ENCODE results near the gene MYO5C.
"Not testable (repeated sequence)": the region's sequence is repeated elsewhere in the genome, so short reads cannot be mapped to it uniquely, and the experiment has no call there.

The MYO5C gene

GRCh38 chr15:52303093-52303772 is 7.6 kb upstream of the MYO5C start:
- DNase-seq: no peak

- no peak for DNase-seq
These were observed 5.8 kb upstream of the MYO5C start for GRCh38 chr15:52301265-52301847.

- DNase-seq: no peak
These were observed 653 bp downstream of the MYO5C start for GRCh38 chr15:52294881-52295420.

- no peak for DNase-seq
These were observed 2.7 kb downstream of the MYO5C start for GRCh38 chr15:52292780-52293392.

GRCh38 chr15:52291204-52291603 is 4.4 kb downstream of the MYO5C start:
- DNase-seq: no peak

- no peak for DNase-seq
These were observed 4.8 kb downstream of the MYO5C start for GRCh38 chr15:52290800-52291199.

- no peak for DNase-seq
These were observed 5.3 kb downstream of the MYO5C start for GRCh38 chr15:52290329-52290728.

GRCh38 chr15:52289629-52290081 is 5.9 kb downstream of the MYO5C start:
- no peak for DNase-seq

- DNase-seq: no peak
These were observed 6.6 kb downstream of the MYO5C start for GRCh38 chr15:52288986-52289385.

- DNase-seq: no peak
These were observed 7.3 kb downstream of the MYO5C start for GRCh38 chr15:52288051-52288942.

- DNase-seq: no peak
These were observed 8.5 kb downstream of the MYO5C start for GRCh38 chr15:52287114-52287513.

- DNase-seq: not testable (repeated sequence)
These were observed 9.7 kb downstream of the MYO5C start for GRCh38 chr15:52285941-52286340.

GRCh38 chr15:52284164-52284563 is 11.4 kb downstream of the MYO5C start:
- DNase-seq: no peak

GRCh38 chr15:52283281-52283680 is 12.3 kb downstream of the MYO5C start:
- no peak for DNase-seq

- no peak for DNase-seq
These were observed 13.2 kb downstream of the MYO5C start for GRCh38 chr15:52282418-52282817.

- no peak for DNase-seq
These were observed 14.2 kb downstream of the MYO5C start for GRCh38 chr15:52281085-52282035.

- no peak for DNase-seq
These were observed 15.1 kb downstream of the MYO5C start for GRCh38 chr15:52280326-52281084.

GRCh38 chr15:52278636-52279367 is 16.8 kb downstream of the MYO5C start:
- DNase-seq: no peak

GRCh38 chr15:52278135-52278534 is 17.5 kb downstream of the MYO5C start:
- DNase-seq: no peak

GRCh38 chr15:52277575-52277974 is 18.0 kb downstream of the MYO5C start:
- DNase-seq: no peak
